GM12874 (cell line): Measurements from ENCODE around the gene DPEP2.

ENCODE experiments used
- TF ChIP-seq, protein P1 (sequence below): IDR thresholded peaks from 2 replicates; pipeline ENCODE4 v1.5.1; 2011; ENCODE audit warnings: low read depth, mild to moderate bottlenecking, control low read depth, low read length, moderate library complexity; ENCODE audit not compliant: insufficient read depth

Gene DPEP2

DNA sequence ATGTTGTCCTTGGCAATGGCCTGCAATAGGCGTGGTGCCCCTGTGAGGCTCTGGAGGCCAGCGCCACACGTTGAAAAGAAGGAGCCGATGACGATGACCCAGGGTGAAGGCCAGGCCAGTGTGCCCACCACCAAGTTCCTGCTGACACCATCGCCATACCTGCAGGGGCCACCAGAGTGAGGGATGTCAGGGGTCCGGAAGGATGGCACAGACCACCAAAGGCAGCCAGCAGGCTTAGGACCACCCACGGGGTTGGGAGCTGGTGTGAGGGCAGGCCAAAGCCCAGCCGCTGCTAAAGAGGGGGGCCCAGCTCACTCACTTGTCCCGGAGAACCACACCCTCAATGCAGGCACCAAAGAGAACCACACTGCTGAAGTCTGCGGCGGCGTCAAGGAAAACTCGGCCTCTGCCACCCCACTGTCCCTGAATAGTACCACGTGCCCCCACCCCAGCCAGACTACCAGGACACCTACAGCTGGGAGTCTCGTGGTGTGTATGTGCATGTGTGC lies 48.9 kb downstream of the DPEP2 start:
- TF ChIP-seq, protein P1, sequence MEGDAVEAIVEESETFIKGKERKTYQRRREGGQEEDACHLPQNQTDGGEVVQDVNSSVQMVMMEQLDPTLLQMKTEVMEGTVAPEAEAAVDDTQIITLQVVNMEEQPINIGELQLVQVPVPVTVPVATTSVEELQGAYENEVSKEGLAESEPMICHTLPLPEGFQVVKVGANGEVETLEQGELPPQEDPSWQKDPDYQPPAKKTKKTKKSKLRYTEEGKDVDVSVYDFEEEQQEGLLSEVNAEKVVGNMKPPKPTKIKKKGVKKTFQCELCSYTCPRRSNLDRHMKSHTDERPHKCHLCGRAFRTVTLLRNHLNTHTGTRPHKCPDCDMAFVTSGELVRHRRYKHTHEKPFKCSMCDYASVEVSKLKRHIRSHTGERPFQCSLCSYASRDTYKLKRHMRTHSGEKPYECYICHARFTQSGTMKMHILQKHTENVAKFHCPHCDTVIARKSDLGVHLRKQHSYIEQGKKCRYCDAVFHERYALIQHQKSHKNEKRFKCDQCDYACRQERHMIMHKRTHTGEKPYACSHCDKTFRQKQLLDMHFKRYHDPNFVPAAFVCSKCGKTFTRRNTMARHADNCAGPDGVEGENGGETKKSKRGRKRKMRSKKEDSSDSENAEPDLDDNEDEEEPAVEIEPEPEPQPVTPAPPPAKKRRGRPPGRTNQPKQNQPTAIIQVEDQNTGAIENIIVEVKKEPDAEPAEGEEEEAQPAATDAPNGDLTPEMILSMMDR: no peak

- TF ChIP-seq, protein P1: no peak
Measured at GRCh38 chr16:67949645-67950044, 49.6 kb downstream of the DPEP2 start.

GRCh38 chr16:67948015-67948414 lies 51.3 kb downstream of the DPEP2 start:
- TF ChIP-seq, protein P1: no peak

- TF ChIP-seq, protein P1: no peak
Measured at GRCh38 chr16:67946966-67947558, 52.2 kb downstream of the DPEP2 start.

- TF ChIP-seq, protein P1: no peak
Measured at GRCh38 chr16:67946128-67946569, 53.1 kb downstream of the DPEP2 start.

- TF ChIP-seq, protein P1: no peak
Measured at GRCh38 chr16:67945392-67945933, 53.8 kb downstream of the DPEP2 start.

DNA sequence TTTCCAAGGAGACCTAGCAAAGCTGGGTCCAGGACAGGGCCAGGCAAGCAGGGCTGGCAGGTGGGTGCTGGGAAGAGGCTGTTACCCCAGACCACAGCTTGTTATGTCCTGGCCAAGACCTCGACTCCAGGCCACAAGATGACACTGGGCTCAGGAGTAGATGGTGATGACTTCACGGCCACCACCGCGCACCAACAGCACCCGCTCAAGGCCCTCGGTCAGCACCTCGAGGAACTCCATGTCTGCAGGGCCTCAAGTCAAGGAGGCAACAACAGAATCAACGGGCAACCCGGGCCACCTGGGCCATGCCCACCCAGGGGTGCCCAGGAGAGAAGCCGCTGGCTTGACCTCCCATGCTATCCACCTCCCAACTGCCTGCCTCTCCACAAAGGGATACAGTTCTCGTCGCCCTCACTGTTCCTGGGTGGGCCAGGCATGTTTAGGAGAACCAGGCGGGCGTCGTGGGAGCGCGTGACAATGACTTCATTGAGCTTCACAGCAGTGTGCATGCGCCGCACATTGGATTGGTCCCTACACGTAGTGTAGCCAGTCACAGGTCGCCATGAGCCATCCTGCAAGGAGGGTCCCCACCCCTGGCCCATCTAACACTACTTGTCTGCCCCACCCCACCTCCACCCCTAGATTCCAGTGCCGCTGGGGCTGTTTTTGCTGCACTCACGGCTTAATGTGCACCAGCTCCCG lies 54.4 kb downstream of the DPEP2 start:
- TF ChIP-seq, protein P1: no peak
